GM12878 (cell line): ENCODE measurements around the gene ABTB1. TPM values are rescaled to one million over a fixed set of nuclear protein-coding genes. Genes with fewer than 3 reads are reported as not detected.

Source experiments
- ATAC-seq: fragments of 200-7000 bp; cut with Tn5 transposase; 3 replicates; pipeline ENCODE4 v1.9.1; 2020; ENCODE audit warnings: mild to moderate bottlenecking, moderate library complexity
- BruUV-seq: library from RNA; stranded (reverse); fragments of 400-500 nt; replicated peaks from 2 replicates; lab custom pipeline; 2021; lab: Mats Ljungman, UMichigan
- CTCF ChIA-PET: fragments of 300-600 bp; sonication (Branson Sonifier 250); formaldehyde crosslinking; extraction: SDS; loops from one replicate; lab custom pipeline; 2021; ENCODE audit warnings: inconsistent platforms; lab: Yijun Ruan, JAX
- POLR2A ChIA-PET: fragments of 350-600 bp; formaldehyde crosslinking; extraction: SDS; loops from one replicate; lab custom pipeline; 2021; ENCODE audit warnings: inconsistent platforms; lab: Charles Lee
- RAD21 ChIA-PET: fragments of 300-600 bp; sonication (Branson Sonifier 250); formaldehyde crosslinking; loops from one replicate; lab custom pipeline; 2023; ENCODE audit warnings: antibody characterized with exemption; ENCODE audit not compliant: unreplicated experiment; lab: Charles Lee
- SMC1A ChIA-PET: fragments of 300-600 bp; sonication (Branson Sonifier 250); formaldehyde crosslinking; loops from one replicate; lab custom pipeline; 2023; ENCODE audit not compliant: unreplicated experiment, uncharacterized antibody; lab: Charles Lee
- DNase-seq: peaks from one replicate; pipeline ENCODE4 v3.0.0-alpha.2; 2011; ENCODE audit warnings: low read depth, low spot score
- FAIRE-seq: peaks from 3 replicates; lab custom pipeline; 2011; peaks lifted over from hg19 to GRCh38; lab: Jason Lieb, UNC
- H2AFZ ChIP-seq: 2 replicates; pipeline ENCODE4 v1.6.0; 2011; ENCODE audit warnings: low read depth, low read length, control low read depth; ENCODE audit not compliant: control insufficient read depth
- H3K27ac ChIP-seq: 2 replicates; pipeline ENCODE4 v1.5.1; 2011; ENCODE audit warnings: control low read depth; ENCODE audit not compliant: control insufficient read depth, insufficient read depth
- H3K27me3 ChIP-seq, 2 experiments: replicated peaks in 1 of 2; 2 replicates each; pipeline versions ENCODE4 v1.6.0 to v1.6.1; 2011; ENCODE audit warnings: low read length in 1 of 2; ENCODE audit not compliant: control insufficient read depth in 2 of 2, insufficient read depth in 2 of 2
- H3K36me3 ChIP-seq, 2 experiments: 2 replicates each; pipeline ENCODE4 v1.5.1; 2011; ENCODE audit warnings: low read length in 1 of 2; ENCODE audit not compliant: control insufficient read depth in 2 of 2, insufficient read depth in 2 of 2
- H3K4me1 ChIP-seq: 2 replicates; pipeline ENCODE4 v1.6.1; 2011; ENCODE audit warnings: mild to moderate bottlenecking, low read length, moderate library complexity, mixed read lengths; ENCODE audit not compliant: control insufficient read depth, insufficient read depth
- H3K4me2 ChIP-seq: 2 replicates; pipeline ENCODE4 v1.6.0; 2011; ENCODE audit warnings: control low read depth; ENCODE audit not compliant: control insufficient read depth, insufficient read depth
- H3K4me3 ChIP-seq: fragments of 200-600 bp; sonication (generic); 2 replicates; pipeline ENCODE4 v1.5.1; 2016
- H3K79me2 ChIP-seq: 2 replicates; pipeline ENCODE4 v1.6.0; 2011; ENCODE audit warnings: low read length; ENCODE audit not compliant: control insufficient read depth, insufficient read depth
- H3K9ac ChIP-seq: 2 replicates; pipeline ENCODE4 v1.8.0; 2011; ENCODE audit warnings: low read length, control low read depth, mixed read lengths; ENCODE audit not compliant: control insufficient read depth, insufficient read depth
- H3K9me3 ChIP-seq: replicated peaks from 3 replicates; pipeline ENCODE4 v1.5.1; 2011; ENCODE audit warnings: mild to moderate bottlenecking, low read length; ENCODE audit not compliant: control insufficient read depth, insufficient read depth
- H4K20me1 ChIP-seq: 2 replicates; pipeline ENCODE4 v1.6.0; 2011; ENCODE audit not compliant: control insufficient read depth, insufficient read depth
- CBX3 ChIP-seq: fragments of 200-600 bp; sonication (generic); IDR thresholded peaks from 2 replicates; pipeline ENCODE4 v1.6.1; 2016; ENCODE audit warnings: low read depth, borderline replicate concordance
- CHD1 ChIP-seq: IDR thresholded peaks from 2 replicates; pipeline ENCODE4 v1.6.1; 2012; ENCODE audit warnings: low read depth, low read length, improper control_type of control experiment
- CHD4 ChIP-seq: fragments of 200-600 bp; sonication (generic); IDR thresholded peaks from 2 replicates; pipeline ENCODE4 v1.6.1; 2016; ENCODE audit warnings: mild to moderate bottlenecking
- CREB1 ChIP-seq: IDR thresholded peaks from 2 replicates; pipeline ENCODE4 v1.6.1; 2012; ENCODE audit warnings: low read depth, mild to moderate bottlenecking, inconsistent platforms
- DPF2 ChIP-seq: fragments of 450-650 bp; IDR thresholded peaks from 2 replicates; pipeline ENCODE4 v1.6.1; 2017; ENCODE audit warnings: mild to moderate bottlenecking
- FOS ChIP-seq: IDR thresholded peaks from 3 replicates; pipeline ENCODE4 v1.6.1; 2011; ENCODE audit warnings: borderline replicate concordance; ENCODE audit not compliant: insufficient read length; ENCODE audit errors: extremely low read depth
- LARP7 ChIP-seq: fragments of 450-650 bp; IDR thresholded peaks from 2 replicates; pipeline ENCODE4 v1.6.1; 2017; ENCODE audit warnings: mild to moderate bottlenecking
- MTA2 ChIP-seq: fragments of 450-650 bp; IDR thresholded peaks from 2 replicates; pipeline ENCODE4 v1.6.1; 2016; ENCODE audit warnings: low read depth, mild to moderate bottlenecking, moderate library complexity
- NR2F1 ChIP-seq: fragments of 450-650 bp; conservative IDR thresholded peaks from 2 replicates; pipeline ENCODE4 v1.6.1; 2017; ENCODE audit warnings: mild to moderate bottlenecking
- POLR2A ChIP-seq: IDR thresholded peaks from 2 replicates; pipeline ENCODE4 v1.6.1; 2011; ENCODE audit warnings: low read depth, mild to moderate bottlenecking, low read length
- SMARCA5 ChIP-seq: fragments of 450-650 bp; IDR thresholded peaks from 2 replicates; pipeline ENCODE4 v1.6.1; 2017; ENCODE audit warnings: mild to moderate bottlenecking
- SMC3 ChIP-seq: IDR thresholded peaks from 2 replicates; pipeline ENCODE4 v1.6.1; 2011; ENCODE audit warnings: low read length, improper control_type of control experiment, borderline replicate concordance
- SPI1 ChIP-seq: IDR thresholded peaks from 2 replicates; pipeline ENCODE4 v1.6.1; 2011; ENCODE audit warnings: low read depth, mild to moderate bottlenecking, low read length, moderate library complexity, borderline replicate concordance; ENCODE audit not compliant: insufficient read depth
- ZNF217 ChIP-seq: fragments of 450-650 bp; IDR thresholded peaks from 2 replicates; pipeline ENCODE4 v1.6.1; 2017; ENCODE audit warnings: antibody characterized with exemption, mild to moderate bottlenecking
- WGBS: methylation state at CpG from one replicate; pipeline ENCODE4 v1.1.6; 2016; ENCODE audit warnings: low lambda C conversion rate; ENCODE audit not compliant: insufficient replicate concordance, insufficient coverage; ENCODE audit errors: missing lambda C conversion rate; 5-methylcytosine and 5-hydroxymethylcytosine counted together
- in situ Hi-C: fragments of 300-500 bp; cut with MboI; formaldehyde crosslinking; loops from 9 replicates; pipeline ENCODE4 v1.14.3; 2018; ENCODE audit warnings: mixed read lengths
- intact Hi-C: fragments of 100-400 bp; cut with micrococcal nuclease; formaldehyde crosslinking; loops from one replicate; pipeline ENCODE4 v1.14.2; 2022; ENCODE audit not compliant: unreplicated experiment
- polyA plus RNA-seq, 11 experiments: library from polyadenylated mRNA; depleted of rRNA in 4 of 11; unstranded in 6 of 11; stranded (reverse) in 5 of 11; fragments of >200 nt; fragmentation: Nextera tagmentation in 4 of 11; fragmentation: Illumina TruSeq in 1 of 11; extraction: Ambion mirVana in 4 of 11; extraction: Trizol in 1 of 11; gene quantifications; 1 replicate in 1 of 11; 2 replicates in 10 of 11; pipeline versions ENCODE4 v1.2.1 to v1.2.3, GENCODE V29; 2011 to 2016; ENCODE audit warnings: inconsistent platforms in 2 of 11, missing spikeins in 2 of 11, low read depth in 1 of 11
- total RNA-seq, 4 experiments: library from RNA; depleted of rRNA in 3 of 4; stranded (reverse); fragments of >200 nt in 3 of 4; fragmentation: Illumina TruSeq in 1 of 4; extraction: Trizol in 1 of 4; gene quantifications; 2 replicates each; pipeline versions ENCODE4 v1.2.1 to v1.2.3, GENCODE V29; 2013 to 2021
- TF ChIP-seq, protein P1 (sequence below): IDR thresholded peaks from 2 replicates; pipeline ENCODE4 v1.6.1; 2012; ENCODE audit warnings: low read depth, low read length, improper control_type of control experiment
- TF ChIP-seq, protein P2 (sequence below): IDR thresholded peaks from 2 replicates; pipeline ENCODE4 v1.6.1; 2012; ENCODE audit warnings: mild to moderate bottlenecking, low read depth, low read length
- TF ChIP-seq, protein P3 (sequence below): IDR thresholded peaks from 2 replicates; pipeline ENCODE4 v1.6.1; 2011; ENCODE audit warnings: low read depth, mild to moderate bottlenecking, low read length, moderate library complexity, borderline replicate concordance; ENCODE audit errors: extremely low read depth

Gene ABTB1
- total and polyA plus RNA-seq, 10 of the 15 experiments (the other 5 are each of a cell fraction or from before 2014, with no cell fraction given): 0.11 to 10.2 (median 7.1) TPM

DNA sequence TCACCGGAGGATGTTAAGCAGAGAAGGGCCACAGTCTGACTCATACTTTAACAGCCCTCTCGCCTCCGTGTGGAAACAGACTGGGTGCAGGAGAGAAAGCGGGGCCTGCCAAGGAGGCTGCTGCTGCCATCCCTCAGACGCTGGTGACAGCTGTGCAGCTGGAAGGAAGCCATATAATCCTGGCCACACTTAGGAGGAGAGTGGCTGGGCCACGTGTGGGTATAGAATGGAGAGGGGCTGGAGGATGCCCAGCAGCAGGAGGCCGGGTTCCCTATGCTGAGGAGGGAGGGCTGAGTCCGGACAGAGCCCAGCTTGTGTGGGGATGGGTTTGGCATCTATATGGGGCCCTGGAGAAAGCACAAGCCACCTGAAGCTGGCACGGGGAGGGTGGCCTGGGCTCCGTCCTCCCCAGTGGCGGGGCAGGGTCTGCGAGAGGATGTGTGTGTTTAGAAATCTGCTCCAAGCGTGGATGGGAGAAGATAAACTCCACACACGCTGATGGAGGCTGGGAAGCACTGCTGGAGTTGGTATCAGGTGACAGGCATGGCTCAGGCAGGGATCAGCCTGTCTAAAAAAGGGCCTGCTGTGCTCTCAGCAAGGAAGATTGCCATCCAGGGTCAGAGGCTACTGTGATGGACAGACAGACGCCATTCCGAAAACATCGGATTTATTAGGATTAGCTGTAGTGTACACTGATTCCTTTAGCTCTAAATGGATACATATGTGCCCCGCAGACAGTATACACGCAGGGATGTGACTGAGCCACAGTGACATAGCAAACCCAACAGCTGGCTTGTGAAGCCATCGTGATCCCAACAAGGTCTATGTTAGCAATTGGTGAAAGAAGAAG is 15.9 kb downstream of the ABTB1 start:
- 92% methylated on average over 20 of the region's 20 CpGs for WGBS
- no peak for ATAC-seq
- Histone ChIP-seq H3K27ac (no peak overlapping the region), H3K79me2 (no peaks in the 10 kb centered on the region), H3K9ac (no peak overlapping the region), H3K4me2 (no peak overlapping the region), H3K9me3 (no peaks in the 10 kb centered on the region), H3K4me1 (peaks cover 7% of the 10 kb centered on the region), H3K36me3 (peaks cover 14 to 23% of the 10 kb centered on the region in 2 experiments), H3K27me3 (no peaks in the 10 kb centered on the region), H2AFZ (no peak overlapping the region), H4K20me1 (no peaks in the 10 kb centered on the region), H3K4me3 (no peak overlapping the region)
- intact Hi-C loops (no loop called here), in situ Hi-C loops (no loop called here)
- SMC1A ChIA-PET: no interaction called here
- CTCF ChIA-PET: interaction anchor here (1.0 kb wide), 1 partner anchor 114 kb away, joined by 3 read pairs; no protein-coding TSS in a partner anchor
- BruUV-seq: no TSS peak
- TF ChIP-seq POLR2A: 0 out of 2 replicates have a peak, but pooled peaks have one; percentile 51
- no peak for TF ChIP-seq CHD4
- no peak for TF ChIP-seq CHD1
- no peak for TF ChIP-seq SPI1
- no peak for TF ChIP-seq NR2F1
- TF ChIP-seq ZNF217: no peak
- TF ChIP-seq SMARCA5: no peak
- TF ChIP-seq, protein P1, sequence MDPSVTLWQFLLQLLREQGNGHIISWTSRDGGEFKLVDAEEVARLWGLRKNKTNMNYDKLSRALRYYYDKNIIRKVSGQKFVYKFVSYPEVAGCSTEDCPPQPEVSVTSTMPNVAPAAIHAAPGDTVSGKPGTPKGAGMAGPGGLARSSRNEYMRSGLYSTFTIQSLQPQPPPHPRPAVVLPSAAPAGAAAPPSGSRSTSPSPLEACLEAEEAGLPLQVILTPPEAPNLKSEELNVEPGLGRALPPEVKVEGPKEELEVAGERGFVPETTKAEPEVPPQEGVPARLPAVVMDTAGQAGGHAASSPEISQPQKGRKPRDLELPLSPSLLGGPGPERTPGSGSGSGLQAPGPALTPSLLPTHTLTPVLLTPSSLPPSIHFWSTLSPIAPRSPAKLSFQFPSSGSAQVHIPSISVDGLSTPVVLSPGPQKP: no peak
- TF ChIP-seq, protein P2, sequence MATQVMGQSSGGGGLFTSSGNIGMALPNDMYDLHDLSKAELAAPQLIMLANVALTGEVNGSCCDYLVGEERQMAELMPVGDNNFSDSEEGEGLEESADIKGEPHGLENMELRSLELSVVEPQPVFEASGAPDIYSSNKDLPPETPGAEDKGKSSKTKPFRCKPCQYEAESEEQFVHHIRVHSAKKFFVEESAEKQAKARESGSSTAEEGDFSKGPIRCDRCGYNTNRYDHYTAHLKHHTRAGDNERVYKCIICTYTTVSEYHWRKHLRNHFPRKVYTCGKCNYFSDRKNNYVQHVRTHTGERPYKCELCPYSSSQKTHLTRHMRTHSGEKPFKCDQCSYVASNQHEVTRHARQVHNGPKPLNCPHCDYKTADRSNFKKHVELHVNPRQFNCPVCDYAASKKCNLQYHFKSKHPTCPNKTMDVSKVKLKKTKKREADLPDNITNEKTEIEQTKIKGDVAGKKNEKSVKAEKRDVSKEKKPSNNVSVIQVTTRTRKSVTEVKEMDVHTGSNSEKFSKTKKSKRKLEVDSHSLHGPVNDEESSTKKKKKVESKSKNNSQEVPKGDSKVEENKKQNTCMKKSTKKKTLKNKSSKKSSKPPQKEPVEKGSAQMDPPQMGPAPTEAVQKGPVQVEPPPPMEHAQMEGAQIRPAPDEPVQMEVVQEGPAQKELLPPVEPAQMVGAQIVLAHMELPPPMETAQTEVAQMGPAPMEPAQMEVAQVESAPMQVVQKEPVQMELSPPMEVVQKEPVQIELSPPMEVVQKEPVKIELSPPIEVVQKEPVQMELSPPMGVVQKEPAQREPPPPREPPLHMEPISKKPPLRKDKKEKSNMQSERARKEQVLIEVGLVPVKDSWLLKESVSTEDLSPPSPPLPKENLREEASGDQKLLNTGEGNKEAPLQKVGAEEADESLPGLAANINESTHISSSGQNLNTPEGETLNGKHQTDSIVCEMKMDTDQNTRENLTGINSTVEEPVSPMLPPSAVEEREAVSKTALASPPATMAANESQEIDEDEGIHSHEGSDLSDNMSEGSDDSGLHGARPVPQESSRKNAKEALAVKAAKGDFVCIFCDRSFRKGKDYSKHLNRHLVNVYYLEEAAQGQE: no peak
- TF ChIP-seq CBX3: no peak
- no peak for TF ChIP-seq MTA2
- no peak for TF ChIP-seq LARP7
- no peak for TF ChIP-seq DPF2
- TF ChIP-seq FOS: no peak
- no peak for TF ChIP-seq SMC3
- TF ChIP-seq, protein P3, sequence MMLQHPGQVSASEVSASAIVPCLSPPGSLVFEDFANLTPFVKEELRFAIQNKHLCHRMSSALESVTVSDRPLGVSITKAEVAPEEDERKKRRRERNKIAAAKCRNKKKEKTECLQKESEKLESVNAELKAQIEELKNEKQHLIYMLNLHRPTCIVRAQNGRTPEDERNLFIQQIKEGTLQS: no peak
- 0 out of 2 replicates have a peak, but pooled peaks have one; percentile 6 for TF ChIP-seq CREB1
- no peak for DNase-seq
- POLR2A ChIA-PET: no interaction called here
- FAIRE-seq: no peak
- RAD21 ChIA-PET: no interaction called here
